NCI-H2029 treated with DMSO at 0.1 percent for 48 hours (cell line): ENCODE measurements around the gene TMEM183A.
A peak's percentile ranks its signal among the peaks of the same experiment; 100 is the strongest.
"Not testable (repeated sequence)": the region's sequence is repeated elsewhere in the genome, so short reads cannot be mapped to it uniquely, and the experiment has no call there.

ENCODE experiments used
- DNase-seq: peaks from one replicate; lab custom pipeline; 2025; lab: John Stamatoyannopoulos, UW

The TMEM183A gene, protein sequence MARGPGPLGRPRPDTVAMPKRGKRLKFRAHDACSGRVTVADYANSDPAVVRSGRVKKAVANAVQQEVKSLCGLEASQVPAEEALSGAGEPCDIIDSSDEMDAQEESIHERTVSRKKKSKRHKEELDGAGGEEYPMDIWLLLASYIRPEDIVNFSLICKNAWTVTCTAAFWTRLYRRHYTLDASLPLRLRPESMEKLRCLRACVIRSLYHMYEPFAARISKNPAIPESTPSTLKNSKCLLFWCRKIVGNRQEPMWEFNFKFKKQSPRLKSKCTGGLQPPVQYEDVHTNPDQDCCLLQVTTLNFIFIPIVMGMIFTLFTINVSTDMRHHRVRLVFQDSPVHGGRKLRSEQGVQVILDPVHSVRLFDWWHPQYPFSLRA

DNA sequence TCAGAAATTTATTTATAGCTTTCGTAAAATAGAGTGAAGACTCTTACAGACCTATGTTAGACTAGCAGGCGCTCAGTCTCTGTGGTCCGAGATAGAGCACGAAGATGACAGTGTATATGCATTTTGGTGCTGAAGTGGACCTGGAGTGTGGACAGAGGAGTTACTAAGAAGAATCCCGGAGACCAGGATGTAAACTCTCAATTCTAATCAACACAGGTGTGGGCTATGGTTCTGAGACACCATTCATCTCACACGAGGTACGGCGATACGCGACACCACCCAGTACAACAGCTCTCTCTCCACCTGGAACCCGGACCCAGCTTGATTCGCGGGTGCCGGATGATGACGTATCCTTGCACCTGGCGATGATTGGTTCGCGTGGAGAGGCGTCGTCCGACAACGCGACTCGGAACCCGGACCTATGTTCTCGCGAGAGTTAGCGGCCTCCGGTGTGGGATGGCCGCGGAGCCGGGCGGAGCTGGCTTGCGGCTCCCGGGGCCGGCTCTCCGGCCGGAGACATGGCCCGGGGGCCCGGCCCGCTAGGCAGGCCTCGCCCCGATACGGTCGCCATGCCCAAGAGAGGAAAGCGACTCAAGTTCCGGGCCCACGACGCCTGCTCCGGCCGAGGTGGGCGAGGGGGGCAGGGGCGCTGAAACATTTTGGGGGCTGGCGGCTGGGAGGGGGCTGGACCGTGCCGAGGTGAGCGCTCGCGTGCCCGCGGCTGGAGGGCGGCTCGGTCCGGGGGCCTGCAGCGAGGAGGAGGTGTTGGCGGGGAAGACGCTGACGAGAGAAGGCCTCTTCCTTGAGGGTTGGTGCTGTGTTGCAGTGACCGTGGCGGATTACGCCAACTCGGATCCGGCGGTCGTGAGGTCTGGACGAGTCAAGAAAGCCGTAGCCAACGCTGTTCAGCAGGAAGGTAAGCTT is at the start of gene TMEM183A:
Gene TMEM183A (plus strand): TSS at position 427 of the 924 bp plus-strand sequence. CDS start 92 bp downstream, at position 519.
- DNase-seq, result peak; percentile 83

DNA sequence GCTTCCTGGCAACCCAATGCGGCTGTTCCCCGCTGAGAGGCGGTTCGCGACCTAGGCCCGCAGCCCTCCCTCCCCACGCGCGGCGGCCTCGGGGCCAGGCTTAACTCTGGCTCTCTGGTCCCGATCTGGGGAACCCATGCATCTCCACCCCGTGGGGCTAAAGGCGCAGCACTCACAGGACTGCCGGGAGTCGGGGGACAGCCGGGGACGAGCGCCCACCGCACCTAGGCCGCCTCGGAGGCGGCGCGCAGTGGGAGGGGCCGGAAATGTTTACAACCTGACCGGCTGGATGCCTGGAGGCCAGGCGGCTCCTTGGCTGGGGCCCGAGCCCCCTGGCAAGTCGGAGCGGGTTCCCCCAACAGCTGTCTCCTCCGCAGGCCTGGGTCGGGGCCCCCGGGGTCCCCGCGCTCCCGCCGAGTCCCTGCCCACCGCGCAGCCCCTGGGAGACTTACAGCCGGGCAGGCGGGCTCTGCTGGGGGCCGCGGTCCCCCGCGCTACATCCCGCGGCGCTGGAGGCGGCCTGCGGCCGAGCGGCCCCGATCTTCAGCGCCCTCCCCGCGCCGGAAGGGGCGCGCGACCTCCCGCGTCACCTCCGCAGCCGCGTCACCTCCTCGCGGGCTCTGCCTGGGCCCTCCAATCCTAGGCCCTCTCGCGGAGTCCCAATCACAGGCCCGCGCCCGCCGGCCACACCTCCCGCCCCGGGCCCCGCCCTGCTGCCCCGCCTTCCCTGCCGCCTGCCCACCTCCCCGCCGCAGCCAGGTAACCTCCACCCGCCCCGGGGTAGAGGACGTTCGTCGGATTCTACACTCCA is 49.2 kb upstream of the TMEM183A start, which contains the start of gene ADIPOR1:
Gene ADIPOR1 (minus strand): TSS at position 580 of the 811 bp plus-strand sequence. CDS start 7,242 bp downstream, outside the sequence.
- DNase-seq, result peak; percentile 65

DNA sequence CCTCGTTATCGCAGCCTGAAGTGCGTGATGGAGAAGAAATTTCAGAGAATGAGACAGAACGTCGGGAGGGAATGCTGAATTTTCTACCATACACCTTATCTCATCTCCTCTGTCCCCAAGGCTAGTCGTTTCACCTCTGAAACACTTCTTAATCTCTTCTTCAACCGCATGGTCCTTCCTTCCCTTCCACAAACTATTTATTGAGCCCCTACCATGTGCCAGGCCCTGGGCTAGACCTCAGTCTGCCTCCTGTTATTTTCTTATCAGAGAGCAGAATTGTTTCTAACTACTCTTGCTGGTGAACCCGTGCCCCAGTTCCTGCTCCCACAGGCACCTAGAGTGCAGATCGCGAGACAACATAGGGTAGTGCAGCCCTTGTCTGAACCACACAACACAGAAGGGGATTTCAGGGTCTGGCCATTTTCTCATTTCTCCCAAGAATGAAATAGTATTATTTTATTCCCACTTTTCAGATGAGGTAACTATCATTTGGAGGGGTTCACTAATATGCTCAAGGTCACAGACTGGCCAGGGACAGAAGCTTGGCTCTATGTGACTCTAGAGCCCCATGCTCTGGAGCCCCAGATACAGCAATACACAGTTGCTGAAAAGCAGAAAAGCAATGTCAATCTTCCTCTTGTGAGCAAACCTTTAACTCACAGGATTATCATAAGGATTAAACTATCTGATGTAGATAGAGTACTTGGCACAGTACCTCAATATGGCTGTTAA is 48.5 kb upstream of the TMEM183A start:
- DNase-seq, result no peak

GRCh38 chr1:202959276-202959620 is 47.9 kb upstream of the TMEM183A start:
- DNase-seq, result peak; percentile 30

- no peak for DNase-seq
Measured at GRCh38 chr1:202961220-202961880, 45.8 kb upstream of the TMEM183A start.

DNA sequence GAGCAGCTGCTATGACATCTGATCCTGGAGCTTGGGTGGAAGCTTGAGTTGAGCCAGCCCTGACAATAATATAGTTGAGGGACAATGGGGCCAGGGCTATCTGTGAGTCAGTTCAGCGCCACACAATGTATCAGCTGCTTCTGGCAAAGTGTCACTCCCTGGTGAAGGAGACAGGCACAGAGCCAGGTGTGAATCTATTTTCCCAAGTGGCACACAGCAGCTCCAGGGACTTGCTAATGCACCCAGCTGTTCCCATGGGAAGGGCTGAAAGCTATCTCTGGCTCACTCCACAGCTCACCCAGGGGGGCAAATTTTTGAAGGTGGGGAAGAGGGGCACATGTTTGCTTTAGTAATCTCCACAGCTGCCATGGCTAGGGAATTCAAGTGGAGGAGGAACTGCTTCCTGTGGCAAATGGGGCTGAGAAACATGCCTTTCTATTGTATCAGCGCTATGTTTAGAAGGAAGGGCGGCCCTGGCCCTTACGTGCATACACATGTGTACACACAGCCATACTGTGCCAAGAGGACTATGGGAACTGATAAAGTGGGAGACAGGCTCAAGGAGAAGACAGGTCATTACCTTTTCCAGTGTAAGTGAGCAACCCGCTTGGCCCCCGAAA is 42.3 kb upstream of the TMEM183A start:
- DNase-seq, result peak; percentile 98

GRCh38 chr1:202965422-202965821 is 41.8 kb upstream of the TMEM183A start:
- no peak for DNase-seq

DNA sequence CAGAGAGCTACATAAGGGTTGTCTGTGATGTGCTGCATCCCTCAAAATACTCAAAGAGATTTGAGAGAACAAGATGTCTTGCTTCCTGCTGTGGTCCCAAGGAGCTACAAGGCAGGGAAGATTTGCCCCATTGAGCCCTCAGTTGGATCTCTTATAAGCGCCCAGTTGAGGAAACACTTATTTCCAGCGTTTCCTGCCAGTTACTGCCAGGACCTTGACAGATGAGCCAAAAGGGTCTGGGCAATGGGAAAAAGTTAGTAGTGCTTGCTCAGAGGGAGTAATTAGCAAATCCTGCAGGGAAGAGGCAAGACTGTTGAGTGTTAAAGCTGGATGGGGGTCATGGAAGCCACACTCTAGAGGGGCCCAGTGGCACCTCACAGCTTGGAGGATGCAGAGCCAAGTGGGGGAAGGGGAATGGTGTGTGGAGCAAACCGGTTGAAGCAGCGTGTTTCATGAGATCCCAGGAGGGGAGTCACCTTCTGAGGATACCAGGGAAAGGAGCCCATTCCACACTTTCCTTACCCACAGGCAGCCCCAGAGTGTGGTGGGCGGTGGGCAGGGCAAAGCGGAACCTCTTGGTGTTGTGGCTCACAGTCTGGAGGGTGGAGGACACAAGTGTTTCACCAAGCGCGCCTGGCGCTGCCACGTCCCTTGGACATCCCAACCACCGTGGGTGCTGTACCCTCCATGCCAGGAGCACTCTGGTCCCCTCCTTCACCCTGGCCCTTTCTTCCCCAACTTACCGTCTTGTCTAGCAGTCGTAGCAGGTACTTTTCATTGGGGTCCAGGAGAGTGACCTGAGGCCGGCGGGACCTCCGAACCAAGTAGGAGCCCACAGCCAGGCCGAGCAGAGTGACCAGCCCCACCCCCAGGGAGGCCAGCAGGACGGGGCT is 40.9 kb upstream of the TMEM183A start:
- DNase-seq, result no peak

DNA sequence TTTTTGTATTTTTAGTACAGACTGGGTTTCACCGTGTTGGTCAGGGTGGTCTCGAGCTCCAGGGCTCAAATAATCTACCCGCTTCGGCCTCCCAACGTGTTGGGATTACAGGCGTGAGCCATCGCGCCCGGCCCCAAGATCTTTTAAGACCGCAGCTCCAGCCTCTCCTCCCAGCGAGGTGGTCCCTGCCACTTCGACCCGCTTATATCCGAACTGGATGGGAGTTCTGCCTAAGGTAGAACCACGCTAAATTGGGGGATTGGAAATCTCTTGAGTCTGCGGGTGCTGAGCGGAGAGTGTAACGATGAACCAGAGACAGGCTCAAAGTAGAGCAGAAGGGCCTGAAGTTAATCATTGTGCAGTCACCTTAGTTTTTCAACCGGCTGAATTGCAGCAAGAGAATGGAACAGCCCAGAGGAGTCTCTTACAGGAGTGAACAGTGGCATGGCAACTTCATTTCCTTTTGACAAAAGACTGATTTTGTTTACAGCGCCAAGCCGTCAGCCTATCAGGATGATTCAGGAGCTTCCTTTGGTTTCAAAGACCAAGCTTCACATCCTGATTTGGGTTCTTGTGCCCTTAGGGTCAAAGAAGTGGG is 39.4 kb upstream of the TMEM183A start:
- no peak for DNase-seq

GRCh38 chr1:202968351-202968750 is 38.8 kb upstream of the TMEM183A start:
- DNase-seq, result no peak

- DNase-seq, result no peak
Measured at GRCh38 chr1:202968895-202969295, 38.3 kb upstream of the TMEM183A start.

GRCh38 chr1:202972046-202972445 is 35.1 kb upstream of the TMEM183A start:
- DNase-seq, result no peak

DNA sequence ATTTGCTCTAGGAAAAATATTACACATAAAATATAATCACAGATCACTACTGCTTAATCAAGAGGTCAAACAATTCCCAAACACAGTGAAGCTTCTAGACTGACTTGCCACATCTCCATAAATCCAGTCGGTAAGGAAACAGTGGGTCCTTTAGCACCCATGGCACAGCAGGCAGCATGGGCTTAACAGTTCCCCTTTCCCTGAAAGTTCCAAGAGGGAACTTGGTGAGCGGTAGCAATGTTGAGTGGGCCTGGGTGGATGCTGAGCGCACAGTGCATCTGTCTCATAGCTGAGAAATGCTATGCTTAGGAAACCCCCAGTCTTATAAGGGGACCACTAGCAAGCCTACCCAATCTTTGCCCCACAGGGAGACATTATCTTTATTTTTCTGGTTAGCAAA is 32.3 kb upstream of the TMEM183A start:
- DNase-seq, result no peak

- no peak for DNase-seq
Measured at GRCh38 chr1:202976633-202977032, 30.5 kb upstream of the TMEM183A start.

DNA sequence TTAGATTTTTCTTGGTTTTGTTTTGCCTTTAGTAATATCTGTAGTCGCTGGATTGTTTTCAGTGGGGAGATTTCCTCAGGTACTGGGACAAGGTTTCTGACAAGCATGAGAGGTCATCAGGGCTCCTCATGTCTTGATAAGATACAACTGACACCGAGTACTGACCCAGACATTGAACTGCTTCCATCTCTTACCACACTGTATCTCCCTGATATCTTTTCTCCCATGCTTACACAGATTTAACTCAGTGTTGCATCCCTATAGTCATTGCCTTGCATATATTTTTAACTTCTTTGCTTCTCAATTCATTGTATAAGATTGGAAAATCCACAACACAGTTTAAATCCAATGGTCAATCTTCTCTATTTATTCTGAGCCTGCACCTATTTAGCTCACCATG is 27.7 kb upstream of the TMEM183A start:
- DNase-seq, result no peak

GRCh38 chr1:202981939-202982338 is 25.2 kb upstream of the TMEM183A start:
- DNase-seq, result no peak

DNA sequence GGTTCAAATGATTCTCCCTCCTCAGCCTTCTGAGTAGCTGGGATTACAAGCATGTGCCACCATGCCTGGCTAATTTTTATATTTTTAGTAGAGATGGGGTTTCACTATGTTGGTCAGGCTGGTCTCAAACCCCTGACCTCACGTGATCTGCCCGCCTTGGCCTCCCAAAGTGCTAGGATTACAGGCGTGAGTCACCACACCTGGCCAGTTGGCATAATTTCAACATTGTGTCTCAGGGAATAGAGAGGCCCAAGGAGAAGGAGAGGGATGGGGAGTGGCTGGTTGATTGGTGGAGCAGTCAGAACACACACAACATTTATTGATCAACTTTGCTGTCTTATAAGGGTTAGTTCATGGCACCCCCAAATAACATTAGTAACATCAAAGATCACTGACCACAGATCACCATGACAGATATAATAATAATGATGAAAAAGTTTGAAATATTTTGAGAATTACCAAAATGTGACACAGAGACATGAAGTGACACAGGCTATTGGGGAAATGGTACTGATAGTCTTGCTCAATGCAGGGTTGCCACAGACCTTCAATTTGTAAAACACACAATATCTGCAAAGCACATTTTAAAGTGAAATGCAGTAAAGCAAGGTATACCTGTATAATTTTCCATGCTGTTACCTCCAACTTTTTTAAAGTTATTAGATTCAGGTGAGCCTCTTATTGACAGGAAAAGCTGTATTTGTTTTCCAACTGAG is 24.3 kb upstream of the TMEM183A start:
- no peak for DNase-seq

DNA sequence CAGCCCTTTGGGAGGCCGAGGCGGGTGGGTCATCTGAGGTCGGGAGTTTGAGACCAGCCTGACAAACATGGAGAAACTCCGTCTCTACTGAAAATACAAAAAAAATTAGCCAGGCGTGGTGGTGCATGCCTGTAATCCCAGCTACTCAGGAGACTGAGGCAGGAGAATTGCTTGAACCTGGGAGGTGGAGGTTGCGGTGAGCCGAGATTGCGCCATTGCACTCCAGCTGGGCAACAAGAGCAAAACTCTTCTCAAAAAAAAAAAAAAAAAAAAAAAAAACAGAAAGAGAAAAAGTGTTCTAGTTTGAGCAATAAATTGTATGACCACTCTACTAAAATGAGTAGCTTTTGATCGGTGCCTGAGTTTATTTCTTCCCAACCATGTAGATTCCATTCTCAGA is 21.1 kb upstream of the TMEM183A start:
- DNase-seq, result not testable (repeated sequence)
